ENCODE results near the gene MAP3K6. TPM values are rescaled to one million over a fixed set of nuclear protein-coding genes. Genes with fewer than 3 reads are reported as not detected.
A peak's percentile ranks its signal among the peaks of the same experiment; 100 is the strongest.

Gene MAP3K6
- polyA plus RNA-seq, 2 of the 4 experiments (the other 2 are of a cell fraction), result 3.6 to 8.5 TPM

DNA sequence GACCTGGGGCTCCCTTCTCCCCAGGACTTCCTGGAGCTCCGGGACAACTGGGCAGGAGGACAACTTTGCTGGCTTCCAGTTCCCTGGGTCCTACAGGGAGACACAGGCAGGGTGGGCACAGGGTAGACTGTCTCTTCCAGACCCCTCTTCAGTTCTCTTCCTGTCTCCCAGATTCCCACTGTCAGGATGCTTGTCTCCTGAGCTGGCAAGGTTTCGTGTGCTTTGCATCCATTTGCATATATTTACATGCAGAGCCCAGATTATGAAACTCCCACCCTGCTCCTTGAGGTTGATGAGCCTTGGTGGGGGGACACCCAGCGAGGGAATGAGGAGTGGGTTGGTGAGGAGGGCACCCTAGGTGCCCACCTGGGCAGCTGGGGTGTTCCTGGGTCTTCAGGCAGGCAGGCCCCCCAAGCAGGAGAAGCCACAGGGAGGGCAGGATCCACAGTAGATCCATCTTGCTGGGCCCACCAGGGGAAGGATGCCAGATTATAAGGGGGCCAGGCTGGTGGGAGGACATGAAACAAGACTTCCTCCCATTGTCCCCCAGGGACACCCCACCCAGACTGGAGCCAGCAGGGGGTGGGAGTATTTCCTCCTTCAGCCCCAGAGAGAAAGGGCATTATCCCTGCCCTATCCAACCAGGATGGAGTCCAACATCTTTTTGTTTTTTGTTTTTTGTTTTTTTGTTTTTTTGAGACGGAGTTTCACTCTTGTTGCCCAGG is 7.8 kb upstream of the MAP3K6 start, which contains the start of gene FCN3 (continued):
- TF ChIP-seq, protein P1, sequence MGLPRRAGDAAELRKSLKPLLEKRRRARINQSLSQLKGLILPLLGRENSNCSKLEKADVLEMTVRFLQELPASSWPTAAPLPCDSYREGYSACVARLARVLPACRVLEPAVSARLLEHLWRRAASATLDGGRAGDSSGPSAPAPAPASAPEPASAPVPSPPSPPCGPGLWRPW (IDR thresholded peaks at IDR 0.05), result no peak
- TF ChIP-seq MAFK (IDR thresholded peaks at IDR 0.05; ENCODE audit: partially characterized antibody), result no peak
- TF ChIP-seq SMC3 (IDR thresholded peaks at IDR 0.05), result no peak
- no peak for TF ChIP-seq NPAS2 (CRISPR knock-in tag; IDR thresholded peaks at IDR 0.05; ENCODE audit: borderline replicate concordance)

DNA sequence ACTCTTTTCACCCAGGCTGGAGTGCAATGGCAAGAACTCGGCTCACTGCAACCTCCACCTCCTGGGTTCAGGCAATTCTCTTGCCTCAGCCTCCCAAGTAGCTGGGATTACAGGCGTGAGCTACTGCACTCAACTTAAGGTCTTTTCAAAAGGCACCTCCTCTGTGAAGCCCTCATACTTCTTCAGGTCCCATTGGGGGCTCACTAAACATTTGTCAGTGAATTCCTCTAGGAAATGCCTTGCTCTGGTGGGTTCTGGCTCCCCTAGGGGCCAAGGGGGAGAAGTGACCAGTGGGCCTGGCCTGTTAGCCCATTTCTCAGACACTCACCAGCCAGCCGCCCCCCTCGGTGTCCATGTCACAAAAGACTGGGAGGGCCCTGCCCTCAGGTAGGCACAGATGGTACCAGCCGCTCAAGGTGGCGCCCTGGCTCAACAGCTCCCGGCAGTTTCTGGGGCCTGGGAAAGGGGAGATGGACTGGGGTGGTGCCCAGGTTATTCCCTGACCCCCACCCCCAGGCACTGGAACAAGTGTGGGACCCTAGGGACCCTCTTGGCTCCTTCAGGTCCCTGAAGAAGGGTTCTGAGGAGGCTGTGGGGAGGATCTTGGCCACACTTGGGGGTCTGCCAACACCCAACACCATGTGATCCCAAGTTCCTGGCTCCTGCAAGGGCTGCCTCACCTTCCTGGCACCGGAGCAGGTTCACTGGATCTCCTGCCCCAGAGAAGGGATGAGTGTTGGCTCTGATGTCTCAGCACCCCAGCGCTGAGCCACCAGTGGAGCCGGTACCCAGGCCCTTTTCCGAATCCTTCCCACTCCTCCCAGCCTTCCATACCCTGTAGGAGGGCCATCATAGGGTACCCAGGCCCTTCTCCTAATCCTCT is 6.3 kb upstream of the MAP3K6 start:
- H3K4me1 ChIP-seq, result no peaks in the 10 kb centered on the region; the same call in 2 of the 3 replicates
- FAIRE-seq, result no peak
- DNase-seq (ENCODE audit: low read depth in 1 of 2, low spot score in 1 of 2), result no peak
- ChIA-PET POLR2A (no interaction called here), CTCF (interaction anchor here (0.9 to 10.3 kb wide), 6 partner anchors 8 to 76 kb away, joined by 3 to 130 read pairs (median 6); no protein-coding TSS in a partner anchor)
- H3K9me3 ChIP-seq, result no peaks in the 10 kb centered on the region
- no peak overlapping the region for H3K4me3 ChIP-seq
- ATAC-seq, result peak; percentile 71 to 79; a peak in 4 of 6 replicates
- no peak overlapping the region for H3K4me2 ChIP-seq
- TF ChIP-seq HOXB5 (CRISPR knock-in tag; IDR thresholded peaks at IDR 0.05) (no peak), ZFP36 (IDR thresholded peaks at IDR 0.05; ENCODE audit: borderline replicate concordance, partially characterized antibody) (peak; percentile 14)
- WGBS (ENCODE audit: missing lambda C conversion rate), result 81% methylated on average over 5 of the region's 11 CpGs
- no peak overlapping the region for H3K27ac ChIP-seq

DNA sequence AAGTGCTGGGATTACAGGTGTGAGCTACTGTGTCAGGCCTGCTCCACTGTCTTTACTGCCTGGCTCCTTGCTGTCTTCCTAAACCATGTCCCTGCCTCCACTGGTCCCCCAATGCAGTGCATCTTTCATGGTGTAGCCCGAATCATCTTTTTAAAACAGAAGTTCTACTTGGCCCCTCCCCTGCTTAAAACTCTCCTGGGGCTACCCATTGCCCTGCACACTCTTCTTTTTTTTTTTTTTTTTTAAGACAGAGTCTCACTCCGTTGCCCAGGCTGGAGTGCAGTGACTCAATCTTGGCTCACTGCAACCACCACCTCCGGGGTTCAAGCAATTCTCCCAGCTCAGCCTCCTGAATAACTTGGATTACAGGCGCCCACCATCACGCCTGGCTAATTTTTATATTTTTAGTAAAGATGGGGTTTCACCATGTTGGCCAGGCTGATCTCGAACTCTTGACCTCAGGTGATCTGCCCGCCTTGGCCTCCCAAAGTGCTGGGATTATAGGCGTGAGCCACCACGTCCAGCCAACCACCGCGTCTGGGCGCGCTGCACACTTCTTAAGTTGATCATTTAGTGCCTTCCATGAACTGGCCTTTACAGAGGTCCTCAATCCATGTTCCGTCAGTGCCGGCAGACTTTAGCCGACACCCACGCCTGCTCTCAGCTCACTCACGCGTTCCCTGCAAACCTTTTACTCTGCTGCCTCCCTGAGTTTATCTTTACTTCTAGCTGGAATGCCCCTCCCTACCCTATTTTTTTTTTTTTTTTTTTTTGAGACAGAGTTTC is 5.5 kb upstream of the MAP3K6 start:
- Histone ChIP-seq H3K4me1 (peaks cover 4% of the 10 kb centered on the region), H3K27ac (no peak overlapping the region), H3K4me3 (no peak overlapping the region), H3K4me2 (no peak overlapping the region), H3K9me3 (no peaks in the 10 kb centered on the region)
- POLR2A ChIA-PET, result no interaction called here
- TF ChIP-seq CEBPB (IDR thresholded peaks at IDR 0.05) (no peak), RAD21 (conservative IDR thresholded peaks at IDR 0.05 in 1 of 2, IDR thresholded peaks at IDR 0.05 in 1 of 2) (no peak), TP53 (CRISPR knock-in tag; IDR thresholded peaks at IDR 0.05) (no peak), MAFK (IDR thresholded peaks at IDR 0.05; ENCODE audit: partially characterized antibody) (no peak)
- no peak for ATAC-seq
- WGBS (ENCODE audit: missing lambda C conversion rate), result 89% methylated on average over 19 of the region's 19 CpGs
- FAIRE-seq, result no peak
- CTCF ChIA-PET, result interaction anchor here (0.8 to 10.3 kb wide), 8 partner anchors 9 to 76 kb away, joined by 3 to 130 read pairs (median 4); no protein-coding TSS in a partner anchor
- no peak for DNase-seq (ENCODE audit: low read depth in 1 of 2, low spot score in 1 of 2)

DNA sequence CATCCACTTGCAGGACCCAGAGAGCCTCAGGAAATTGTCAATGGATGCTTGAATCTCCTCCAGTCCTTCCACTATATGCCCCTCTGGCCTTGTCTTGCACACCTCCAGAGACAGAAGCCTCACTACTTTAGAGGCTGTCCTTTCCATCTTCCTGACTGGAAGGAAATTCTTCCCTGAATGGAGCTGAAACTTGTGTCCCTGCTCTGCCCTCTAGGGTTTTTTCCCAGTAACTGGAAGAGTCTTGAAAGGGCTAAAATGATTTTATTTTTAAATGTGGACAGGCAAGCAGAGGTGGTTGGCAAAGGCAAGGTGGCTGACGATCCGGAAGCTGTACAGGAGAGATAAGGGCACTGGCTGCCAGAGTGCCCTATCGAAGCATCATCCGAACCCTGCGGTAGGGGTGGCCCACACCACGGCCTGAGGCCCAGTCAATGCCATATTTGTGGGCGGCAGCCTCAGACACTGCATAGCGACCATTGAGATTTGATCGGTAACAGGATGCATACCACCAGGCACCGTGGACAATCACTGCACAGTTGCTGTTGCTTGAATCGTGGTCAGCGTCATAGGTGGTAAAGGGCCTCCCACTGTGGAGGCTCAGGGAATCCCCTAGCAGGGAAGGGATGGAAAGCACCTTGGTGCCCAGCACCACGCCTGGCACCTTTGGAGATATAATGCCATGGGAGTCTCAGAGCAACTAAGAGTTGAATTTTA is 2.3 kb upstream of the MAP3K6 start:
- ATAC-seq (no peak), FAIRE-seq (no peak), DNase-seq (ENCODE audit: low read depth in 1 of 2, low spot score in 1 of 2) (peak in 1 of 2 experiments; percentile 42)
- TF ChIP-seq MAFK (IDR thresholded peaks at IDR 0.05; ENCODE audit: partially characterized antibody) (no peak), RAD21 (conservative IDR thresholded peaks at IDR 0.05 in 1 of 2, IDR thresholded peaks at IDR 0.05 in 1 of 2) (peak in 1 of 2 experiments; percentile 36; a peak in 2 of 5 replicates), CHD2 (IDR thresholded peaks at IDR 0.05; ENCODE audit: low read length, partially characterized antibody) (no peak), SREBF2 (IDR thresholded peaks at IDR 0.05) (no peak), RCOR1 (IDR thresholded peaks at IDR 0.05; ENCODE audit: low read depth, low read length) (no peak), FOXS1 (CRISPR knock-in tag; IDR thresholded peaks at IDR 0.05) (no peak), HOXB13 (CRISPR knock-in tag; IDR thresholded peaks at IDR 0.05; ENCODE audit: low read depth) (no peak), HOXA7 (CRISPR knock-in tag; IDR thresholded peaks at IDR 0.05) (no peak)
- TF ChIP-seq, protein P2, sequence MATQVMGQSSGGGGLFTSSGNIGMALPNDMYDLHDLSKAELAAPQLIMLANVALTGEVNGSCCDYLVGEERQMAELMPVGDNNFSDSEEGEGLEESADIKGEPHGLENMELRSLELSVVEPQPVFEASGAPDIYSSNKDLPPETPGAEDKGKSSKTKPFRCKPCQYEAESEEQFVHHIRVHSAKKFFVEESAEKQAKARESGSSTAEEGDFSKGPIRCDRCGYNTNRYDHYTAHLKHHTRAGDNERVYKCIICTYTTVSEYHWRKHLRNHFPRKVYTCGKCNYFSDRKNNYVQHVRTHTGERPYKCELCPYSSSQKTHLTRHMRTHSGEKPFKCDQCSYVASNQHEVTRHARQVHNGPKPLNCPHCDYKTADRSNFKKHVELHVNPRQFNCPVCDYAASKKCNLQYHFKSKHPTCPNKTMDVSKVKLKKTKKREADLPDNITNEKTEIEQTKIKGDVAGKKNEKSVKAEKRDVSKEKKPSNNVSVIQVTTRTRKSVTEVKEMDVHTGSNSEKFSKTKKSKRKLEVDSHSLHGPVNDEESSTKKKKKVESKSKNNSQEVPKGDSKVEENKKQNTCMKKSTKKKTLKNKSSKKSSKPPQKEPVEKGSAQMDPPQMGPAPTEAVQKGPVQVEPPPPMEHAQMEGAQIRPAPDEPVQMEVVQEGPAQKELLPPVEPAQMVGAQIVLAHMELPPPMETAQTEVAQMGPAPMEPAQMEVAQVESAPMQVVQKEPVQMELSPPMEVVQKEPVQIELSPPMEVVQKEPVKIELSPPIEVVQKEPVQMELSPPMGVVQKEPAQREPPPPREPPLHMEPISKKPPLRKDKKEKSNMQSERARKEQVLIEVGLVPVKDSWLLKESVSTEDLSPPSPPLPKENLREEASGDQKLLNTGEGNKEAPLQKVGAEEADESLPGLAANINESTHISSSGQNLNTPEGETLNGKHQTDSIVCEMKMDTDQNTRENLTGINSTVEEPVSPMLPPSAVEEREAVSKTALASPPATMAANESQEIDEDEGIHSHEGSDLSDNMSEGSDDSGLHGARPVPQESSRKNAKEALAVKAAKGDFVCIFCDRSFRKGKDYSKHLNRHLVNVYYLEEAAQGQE (IDR thresholded peaks at IDR 0.05), result no peak
- TF ChIP-seq, protein P3, sequence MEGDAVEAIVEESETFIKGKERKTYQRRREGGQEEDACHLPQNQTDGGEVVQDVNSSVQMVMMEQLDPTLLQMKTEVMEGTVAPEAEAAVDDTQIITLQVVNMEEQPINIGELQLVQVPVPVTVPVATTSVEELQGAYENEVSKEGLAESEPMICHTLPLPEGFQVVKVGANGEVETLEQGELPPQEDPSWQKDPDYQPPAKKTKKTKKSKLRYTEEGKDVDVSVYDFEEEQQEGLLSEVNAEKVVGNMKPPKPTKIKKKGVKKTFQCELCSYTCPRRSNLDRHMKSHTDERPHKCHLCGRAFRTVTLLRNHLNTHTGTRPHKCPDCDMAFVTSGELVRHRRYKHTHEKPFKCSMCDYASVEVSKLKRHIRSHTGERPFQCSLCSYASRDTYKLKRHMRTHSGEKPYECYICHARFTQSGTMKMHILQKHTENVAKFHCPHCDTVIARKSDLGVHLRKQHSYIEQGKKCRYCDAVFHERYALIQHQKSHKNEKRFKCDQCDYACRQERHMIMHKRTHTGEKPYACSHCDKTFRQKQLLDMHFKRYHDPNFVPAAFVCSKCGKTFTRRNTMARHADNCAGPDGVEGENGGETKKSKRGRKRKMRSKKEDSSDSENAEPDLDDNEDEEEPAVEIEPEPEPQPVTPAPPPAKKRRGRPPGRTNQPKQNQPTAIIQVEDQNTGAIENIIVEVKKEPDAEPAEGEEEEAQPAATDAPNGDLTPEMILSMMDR (IDR thresholded peaks at IDR 0.05), result 0 out of 3 replicates have a peak, but pooled peaks have one; percentile 16
- H3K4me2 ChIP-seq, result no peak overlapping the region
- no peaks in the 10 kb centered on the region for H3K9me3 ChIP-seq
- CTCF ChIA-PET, result interaction anchor here (0.5 to 10.3 kb wide), 12 partner anchors 9 to 323 kb away, joined by 3 to 130 read pairs (median 4); no protein-coding TSS in a partner anchor
- POLR2A ChIA-PET, result no interaction called here
- H3K27ac ChIP-seq, result no peak overlapping the region
- 94% methylated on average over 6 of the region's 13 CpGs for WGBS (ENCODE audit: missing lambda C conversion rate)
- peaks cover 14% of the 10 kb centered on the region for H3K4me1 ChIP-seq
- no peak overlapping the region for H3K4me3 ChIP-seq
